Inflammatory macrophage treated with lipopolysaccharide for 1 hour (primary cell): Measurements from ENCODE around the gene OBSCN.

ENCODE experiments used
- DNase-seq, 2 donors: peaks; one replicate each; pipeline ENCODE4 v3.0.0-alpha.2; 2020 to 2022

Gene OBSCN

DNA sequence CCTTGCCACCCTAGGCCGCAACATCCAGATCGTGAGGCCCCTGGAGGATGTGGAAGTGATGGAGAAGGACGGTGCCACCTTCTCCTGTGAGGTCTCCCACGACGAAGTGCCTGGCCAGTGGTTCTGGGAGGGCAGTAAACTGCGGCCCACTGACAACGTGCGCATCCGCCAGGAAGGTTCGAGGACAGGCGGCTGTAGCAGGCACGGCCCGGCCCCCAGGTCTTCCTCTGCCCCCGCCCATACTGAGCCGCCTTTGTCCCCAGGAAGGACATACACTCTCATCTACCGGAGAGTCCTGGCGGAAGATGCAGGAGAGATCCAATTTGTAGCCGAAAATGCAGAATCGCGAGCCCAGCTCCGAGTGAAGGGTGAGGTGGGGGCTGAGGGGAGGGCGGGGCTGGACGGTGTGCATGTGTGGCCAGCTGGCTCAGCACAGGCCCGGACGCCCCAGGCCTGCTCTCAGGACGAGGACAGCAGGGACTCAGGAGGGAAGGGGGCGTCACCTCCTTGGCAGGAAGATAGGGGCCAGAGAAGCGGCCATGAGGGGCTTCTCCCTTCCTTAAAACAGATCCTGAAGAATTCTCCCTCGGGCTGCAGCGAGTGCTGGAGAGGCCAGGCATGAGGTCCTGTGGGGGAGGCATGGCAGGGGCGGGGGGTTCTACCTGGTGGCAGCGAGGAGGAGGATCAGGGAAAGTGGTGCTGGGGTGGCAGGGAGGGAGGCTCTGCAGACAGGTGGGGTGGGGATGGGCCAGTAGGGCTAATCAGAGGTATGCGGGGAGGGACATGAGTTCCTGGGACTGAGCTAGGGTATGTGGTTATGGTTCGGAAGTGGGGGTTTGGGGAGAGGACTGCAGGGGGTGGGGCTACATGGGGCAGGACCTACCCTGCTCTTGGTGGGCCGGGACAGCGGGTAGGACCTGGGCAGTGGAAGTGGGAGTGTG is 69.9 kb downstream of the OBSCN start:
- no peak for DNase-seq

DNA sequence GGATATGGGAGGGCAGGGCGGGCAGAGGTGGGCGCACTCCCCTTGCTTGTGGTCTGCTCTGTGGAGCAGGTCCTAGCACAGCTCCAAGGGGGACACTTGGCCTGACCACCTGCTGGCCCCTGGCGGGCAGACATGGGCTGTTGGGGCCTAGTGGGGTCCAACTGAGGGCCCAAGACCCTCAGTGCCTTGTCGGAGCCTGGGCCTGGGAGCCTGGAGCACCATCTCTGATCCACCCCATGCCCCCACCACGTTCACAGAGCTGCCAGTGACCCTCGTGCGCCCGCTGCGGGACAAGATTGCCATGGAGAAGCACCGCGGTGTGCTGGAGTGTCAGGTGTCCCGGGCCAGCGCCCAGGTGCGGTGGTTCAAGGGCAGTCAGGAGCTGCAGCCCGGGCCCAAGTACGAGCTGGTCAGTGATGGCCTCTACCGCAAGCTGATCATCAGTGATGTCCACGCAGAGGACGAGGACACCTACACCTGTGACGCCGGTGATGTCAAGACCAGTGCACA is 70.6 kb downstream of the OBSCN start:
- DNase-seq, result no peak

DNA sequence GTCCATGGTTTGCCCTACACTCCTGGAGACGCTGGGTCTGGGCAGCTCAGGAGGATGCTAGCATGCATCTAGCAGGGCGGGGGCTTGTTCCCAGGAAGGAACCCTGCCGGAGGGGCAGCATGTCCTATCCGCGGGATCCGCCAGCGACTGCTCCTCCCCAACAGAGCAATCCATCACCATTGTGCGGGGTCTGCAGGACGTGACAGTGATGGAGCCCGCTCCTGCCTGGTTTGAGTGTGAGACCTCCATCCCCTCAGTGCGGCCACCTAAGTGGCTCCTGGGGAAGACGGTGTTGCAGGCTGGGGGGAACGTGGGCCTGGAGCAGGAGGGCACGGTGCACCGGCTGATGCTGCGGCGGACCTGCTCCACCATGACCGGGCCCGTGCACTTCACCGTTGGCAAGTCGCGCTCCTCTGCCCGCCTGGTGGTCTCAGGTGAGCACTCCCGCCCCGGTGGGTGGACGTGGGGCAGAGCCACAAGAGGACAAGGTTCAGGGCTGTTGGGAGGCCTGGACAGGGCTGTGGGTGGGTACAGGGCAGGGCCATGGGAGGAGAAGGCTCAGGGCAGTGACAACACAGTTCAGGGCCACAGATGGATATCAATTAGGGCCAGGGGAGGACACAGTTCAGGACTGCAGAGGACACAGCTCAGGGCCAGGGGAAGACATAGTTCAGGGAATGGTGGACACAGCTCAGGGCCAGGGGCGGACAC is 71.3 kb downstream of the OBSCN start:
- DNase-seq, result no peak

DNA sequence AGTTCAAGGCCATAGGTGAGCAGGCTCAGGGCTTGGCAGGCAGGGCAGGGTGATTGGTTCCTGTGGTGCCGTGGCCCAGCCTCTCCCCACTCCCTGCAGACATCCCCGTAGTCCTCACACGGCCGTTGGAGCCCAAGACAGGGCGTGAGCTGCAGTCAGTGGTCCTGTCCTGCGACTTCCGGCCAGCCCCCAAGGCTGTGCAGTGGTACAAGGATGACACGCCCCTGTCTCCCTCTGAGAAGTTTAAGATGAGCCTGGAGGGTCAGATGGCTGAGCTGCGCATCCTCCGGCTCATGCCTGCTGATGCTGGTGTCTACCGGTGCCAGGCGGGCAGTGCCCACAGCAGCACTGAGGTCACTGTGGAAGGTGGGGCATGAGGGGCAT is 71.9 kb downstream of the OBSCN start:
- DNase-seq, result no peak

DNA sequence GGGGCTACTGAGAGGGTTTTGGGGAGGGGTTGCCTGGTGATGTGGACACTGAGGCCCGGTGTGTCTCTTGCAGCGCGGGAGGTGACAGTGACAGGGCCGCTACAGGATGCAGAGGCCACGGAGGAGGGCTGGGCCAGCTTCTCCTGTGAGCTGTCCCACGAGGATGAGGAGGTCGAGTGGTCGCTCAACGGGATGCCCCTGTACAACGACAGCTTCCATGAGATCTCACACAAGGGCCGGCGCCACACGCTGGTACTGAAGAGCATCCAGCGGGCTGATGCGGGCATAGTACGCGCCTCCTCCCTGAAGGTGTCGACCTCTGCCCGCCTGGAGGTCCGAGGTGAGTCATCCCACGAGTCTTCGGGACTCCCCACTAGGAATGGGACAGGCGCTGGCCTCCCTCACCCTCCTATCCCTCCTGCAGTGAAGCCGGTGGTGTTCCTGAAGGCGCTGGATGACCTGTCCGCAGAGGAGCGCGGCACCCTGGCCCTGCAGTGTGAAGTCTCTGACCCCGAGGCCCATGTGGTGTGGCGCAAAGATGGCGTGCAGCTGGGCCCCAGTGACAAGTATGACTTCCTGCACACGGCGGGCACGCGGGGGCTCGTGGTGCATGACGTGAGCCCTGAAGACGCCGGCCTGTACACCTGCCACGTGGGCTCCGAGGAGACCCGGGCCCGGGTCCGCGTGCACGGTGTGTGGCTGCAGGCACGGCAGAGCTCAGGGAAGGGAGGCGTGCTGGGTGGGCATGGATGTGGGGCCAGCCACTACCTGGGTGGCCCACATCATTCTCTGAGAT is 72.5 kb downstream of the OBSCN start:
- DNase-seq, result no peak

DNA sequence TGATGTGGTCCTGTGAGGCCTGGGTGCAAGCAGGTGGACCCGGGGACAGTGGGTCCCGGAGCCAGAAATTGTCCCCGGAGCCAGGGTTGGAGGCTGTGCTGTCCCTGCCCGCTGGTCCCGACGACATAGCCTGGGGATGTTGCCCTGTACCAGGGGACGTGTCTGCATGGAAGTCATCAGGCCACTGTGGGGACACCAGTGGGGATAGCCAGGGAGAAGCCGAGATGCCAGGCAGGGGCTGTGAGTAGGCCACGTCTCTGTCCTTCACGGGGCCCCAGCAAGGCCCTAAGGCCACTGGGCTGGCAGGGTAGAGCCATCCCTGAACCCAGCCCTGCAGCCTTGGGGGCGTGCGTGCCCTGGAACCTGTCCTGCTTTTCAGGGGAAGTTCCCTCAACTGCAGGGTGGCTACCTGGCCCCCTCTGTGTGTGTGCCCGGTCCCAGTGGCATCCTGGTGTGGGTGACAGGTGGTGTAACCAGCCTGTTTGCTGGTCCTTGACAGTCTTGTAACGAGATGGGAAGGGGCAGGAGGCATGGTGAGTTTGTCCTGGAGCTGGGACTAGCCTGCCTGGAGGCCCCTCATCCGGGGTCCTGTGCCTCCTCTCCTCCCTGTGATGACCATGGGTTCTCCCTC is 73.2 kb downstream of the OBSCN start:
- DNase-seq, result no peak

DNA sequence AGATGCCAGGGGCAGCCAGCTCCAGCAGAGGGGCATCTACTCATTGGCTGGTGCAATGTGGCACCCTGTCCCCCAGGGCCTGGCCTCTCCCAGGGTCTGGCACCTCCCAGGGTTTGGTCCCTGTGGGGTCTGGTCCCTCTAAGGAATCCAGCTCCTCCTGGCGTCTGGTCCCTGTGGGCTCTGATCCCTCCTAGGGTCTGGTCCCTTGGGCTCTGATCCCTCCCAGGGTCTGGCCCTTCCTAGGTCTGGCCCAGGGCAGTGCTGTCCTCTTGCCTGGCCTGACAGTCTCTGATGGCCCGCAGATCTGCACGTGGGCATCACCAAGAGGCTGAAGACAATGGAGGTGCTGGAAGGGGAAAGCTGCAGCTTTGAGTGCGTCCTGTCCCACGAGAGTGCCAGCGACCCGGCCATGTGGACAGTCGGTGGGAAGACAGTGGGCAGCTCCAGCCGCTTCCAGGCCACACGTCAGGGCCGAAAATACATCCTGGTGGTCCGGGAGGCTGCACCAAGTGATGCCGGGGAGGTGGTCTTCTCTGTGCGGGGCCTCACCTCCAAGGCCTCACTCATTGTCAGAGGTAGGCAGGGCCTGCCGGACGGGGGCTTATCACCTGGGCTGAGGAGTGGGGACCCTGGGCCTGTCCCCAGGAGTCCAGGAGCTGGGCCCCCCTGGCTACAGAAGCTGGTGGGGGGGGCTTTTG is 73.9 kb downstream of the OBSCN start:
- DNase-seq, result no peak

DNA sequence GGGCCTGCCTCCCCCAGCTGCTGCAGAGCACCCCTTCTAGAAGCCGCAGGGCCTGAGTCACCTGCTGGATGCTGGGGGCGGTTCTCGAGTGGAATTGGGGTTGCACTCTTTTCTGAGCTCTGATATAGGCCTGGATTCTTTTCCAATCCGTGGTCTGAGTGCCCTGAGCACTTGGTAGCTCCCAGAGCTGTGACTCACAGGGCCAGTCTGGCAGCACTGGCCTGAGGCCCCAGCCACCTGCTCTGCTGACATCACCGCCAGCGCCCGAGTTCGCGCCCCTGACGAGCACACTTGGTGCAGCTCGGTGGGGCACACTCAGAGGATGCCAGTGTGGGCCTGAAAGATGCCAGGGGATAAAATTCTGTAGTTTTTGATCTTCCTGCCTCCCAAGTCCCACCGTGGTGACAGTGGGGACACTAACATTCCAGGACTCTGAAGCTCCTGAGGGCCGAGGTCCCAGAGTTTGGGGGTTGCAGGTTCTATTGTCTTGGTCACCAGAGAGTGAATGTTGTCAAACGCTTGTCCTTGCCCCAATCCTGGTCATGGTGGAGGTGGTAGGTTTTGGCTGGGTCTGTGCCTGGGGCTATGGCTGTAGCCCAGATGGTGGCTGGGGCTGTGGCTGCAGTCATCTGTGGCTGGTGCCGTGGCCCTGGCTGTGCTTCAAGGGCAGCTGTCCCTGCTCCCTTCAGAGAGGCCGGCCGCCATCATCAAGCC is 74.6 kb downstream of the OBSCN start:
- DNase-seq, result no peak

DNA sequence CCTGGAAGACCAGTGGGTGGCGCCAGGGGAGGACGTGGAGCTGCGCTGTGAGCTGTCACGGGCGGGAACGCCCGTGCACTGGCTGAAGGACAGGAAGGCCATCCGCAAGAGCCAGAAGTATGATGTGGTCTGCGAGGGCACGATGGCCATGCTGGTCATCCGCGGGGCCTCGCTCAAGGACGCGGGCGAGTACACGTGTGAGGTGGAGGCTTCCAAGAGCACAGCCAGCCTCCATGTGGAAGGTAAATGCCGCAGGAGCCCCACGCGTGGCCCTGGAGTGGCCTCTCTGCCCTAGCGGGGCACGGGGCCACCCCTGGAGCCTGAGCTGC is 75.2 kb downstream of the OBSCN start:
- DNase-seq, result no peak

DNA sequence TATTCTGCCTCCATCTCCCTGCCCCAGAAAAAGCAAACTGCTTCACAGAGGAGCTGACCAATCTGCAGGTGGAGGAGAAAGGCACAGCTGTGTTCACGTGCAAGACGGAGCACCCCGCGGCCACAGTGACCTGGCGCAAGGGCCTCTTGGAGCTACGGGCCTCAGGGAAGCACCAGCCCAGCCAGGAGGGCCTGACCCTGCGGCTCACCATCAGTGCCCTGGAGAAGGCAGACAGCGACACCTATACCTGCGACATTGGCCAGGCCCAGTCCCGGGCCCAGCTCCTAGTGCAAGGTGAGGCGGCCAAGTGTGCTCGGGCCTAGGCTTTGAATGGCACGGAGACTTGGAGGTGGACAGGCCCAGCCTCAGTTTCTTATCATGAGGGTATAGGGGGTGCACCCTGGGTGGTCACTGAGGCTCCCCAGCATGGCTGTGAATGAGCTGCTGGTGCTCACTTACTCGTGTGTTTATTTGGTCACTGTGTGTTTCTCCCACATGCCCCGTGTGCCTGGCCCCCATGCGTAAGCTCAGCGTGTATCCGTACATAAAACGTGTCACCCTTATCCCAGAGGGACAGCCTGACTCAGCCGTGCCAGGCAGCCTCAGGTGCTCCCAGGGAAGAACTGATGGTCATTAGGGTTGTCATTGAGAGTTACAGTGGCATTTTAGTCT is 75.8 kb downstream of the OBSCN start:
- DNase-seq, result no peak

DNA sequence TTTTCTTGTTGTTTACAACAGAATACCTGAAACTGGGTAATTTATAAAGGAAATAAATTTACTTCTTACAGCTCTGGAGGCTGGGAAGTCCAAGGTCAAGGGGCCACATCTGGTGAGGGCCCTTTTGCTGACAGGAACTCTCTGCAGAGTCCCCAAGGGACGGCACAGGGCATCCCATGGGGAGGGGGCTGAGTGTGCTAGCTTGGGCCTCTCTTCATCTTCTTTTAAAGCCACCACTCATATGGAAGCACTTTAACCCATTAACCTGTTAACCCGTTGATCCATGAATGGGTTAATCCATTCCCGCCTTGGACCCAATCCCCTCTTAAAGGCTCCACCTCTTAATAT is 76.3 kb downstream of the OBSCN start:
- no peak for DNase-seq

DNA sequence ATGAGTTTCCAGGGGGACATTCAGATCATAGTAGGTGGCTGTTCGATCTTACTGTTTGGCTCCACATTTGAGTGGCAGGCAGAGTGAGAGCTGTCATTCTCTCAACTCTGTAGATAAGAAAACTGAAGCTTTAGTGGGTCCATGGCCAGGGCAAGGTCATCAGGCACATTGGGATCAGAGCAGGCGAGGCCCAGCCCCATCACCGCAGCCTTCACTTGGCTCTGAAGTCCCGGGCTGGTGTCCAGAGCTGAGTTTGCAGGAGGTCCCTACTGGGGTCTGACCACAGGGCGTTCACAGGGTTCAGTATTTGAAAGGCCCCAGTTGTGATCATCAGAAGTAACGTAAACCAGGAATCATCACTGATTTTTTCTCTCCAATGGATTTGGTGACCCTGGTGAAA is 76.7 kb downstream of the OBSCN start:
- no peak for DNase-seq

DNA sequence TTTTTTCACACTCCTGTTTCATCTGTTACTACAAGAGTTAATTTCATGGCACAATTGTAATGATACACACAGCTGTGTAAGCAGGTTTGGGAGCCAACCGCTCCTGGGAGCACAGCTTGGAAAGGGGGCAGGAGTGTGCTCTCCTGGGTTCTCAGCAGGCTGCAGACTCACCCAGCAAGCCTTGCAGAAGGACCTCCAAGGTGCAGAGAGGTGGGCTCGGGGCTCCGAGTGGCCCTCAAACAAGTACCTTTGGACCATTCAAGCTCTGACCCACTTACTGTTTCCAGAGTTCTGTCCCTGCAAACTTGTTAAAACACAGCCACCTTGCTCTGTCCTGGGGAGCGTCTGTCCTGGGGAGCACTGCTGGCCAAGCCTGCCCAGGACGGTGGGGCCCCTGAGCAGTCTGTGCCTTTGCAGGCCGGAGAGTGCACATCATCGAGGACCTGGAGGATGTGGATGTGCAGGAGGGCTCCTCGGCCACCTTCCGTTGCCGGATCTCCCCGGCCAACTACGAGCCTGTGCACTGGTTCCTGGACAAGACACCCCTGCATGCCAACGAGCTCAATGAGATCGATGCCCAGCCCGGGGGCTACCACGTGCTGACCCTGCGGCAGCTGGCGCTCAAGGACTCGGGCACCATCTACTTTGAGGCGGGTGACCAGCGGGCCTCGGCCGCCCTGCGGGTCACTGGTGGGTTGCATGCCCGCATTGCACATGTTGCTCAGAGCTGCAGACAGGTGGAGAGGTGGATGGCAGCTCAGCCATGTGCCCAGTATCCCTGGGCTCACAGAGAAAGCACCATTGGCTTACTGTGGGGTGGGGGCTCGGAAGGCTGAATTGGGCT is 78.0 kb downstream of the OBSCN start:
- no peak for DNase-seq

DNA sequence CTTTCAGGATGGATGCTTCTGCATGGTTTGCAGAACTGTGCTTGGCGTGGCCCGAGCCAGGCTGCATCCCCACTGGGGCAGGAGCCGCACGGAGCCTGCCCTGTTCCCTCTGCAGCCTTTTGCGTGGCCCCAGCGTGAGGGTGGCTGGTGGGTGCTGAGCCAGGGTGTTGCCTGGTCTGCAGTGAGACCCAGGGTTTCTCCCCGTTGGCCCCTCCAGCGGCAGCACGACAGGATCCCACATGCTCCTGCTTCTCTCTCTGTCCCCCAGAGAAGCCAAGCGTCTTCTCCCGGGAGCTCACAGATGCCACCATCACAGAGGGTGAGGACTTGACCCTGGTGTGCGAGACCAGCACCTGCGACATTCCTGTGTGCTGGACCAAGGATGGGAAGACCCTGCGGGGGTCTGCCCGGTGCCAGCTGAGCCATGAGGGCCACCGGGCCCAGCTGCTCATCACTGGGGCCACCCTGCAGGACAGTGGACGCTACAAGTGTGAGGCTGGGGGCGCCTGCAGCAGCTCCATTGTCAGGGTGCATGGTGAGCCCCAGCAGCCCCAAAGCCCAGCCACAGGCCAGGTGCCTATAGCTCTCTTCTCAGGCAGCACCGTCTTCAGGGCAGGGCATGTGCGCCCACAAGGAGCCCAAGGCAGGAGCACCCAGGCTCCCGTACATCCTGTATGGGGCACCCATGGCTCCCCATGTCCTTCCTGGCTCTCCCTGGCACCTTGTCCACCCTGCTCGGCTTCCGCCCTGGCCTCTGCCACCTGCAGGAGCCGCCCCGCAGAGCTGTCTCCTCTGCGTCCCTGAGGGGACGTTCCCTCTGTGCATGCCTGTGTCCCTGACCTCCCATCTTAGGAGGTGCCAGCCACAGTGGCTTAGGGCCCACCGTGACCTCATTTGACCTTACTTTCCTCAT is 78.9 kb downstream of the OBSCN start:
- no peak for DNase-seq

DNA sequence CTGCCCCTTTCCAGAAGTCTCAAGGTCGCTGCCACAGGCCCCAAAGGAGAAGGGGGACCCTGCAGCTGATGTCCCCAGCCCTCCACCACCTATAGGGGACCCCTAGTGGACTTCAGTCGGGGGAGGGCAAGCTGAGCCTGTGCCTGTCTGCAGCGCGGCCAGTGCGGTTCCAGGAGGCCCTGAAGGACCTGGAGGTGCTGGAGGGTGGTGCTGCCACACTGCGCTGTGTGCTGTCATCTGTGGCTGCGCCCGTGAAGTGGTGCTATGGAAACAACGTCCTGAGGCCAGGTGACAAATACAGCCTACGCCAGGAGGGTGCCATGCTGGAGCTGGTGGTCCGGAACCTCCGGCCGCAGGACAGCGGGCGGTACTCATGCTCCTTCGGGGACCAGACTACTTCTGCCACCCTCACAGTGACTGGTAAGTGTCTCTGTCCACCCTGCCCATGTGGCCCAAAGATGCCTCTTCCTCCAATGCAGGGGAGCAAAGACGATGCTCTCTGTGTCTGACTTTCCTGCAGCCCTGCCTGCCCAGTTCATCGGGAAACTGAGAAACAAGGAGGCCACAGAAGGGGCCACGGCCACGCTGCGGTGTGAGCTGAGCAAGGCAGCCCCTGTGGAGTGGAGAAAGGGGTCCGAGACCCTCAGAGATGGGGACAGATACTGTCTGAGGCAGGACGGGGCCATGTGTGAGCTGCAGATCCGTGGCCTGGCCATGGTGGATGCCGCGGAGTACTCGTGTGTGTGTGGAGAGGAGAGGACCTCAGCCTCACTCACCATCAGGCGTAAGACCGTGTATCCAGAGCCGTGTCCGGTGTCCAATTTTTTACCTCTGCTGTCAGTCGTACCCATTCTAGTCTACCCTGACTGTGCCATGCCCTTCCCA is 79.9 kb downstream of the OBSCN start:
- no peak for DNase-seq

DNA sequence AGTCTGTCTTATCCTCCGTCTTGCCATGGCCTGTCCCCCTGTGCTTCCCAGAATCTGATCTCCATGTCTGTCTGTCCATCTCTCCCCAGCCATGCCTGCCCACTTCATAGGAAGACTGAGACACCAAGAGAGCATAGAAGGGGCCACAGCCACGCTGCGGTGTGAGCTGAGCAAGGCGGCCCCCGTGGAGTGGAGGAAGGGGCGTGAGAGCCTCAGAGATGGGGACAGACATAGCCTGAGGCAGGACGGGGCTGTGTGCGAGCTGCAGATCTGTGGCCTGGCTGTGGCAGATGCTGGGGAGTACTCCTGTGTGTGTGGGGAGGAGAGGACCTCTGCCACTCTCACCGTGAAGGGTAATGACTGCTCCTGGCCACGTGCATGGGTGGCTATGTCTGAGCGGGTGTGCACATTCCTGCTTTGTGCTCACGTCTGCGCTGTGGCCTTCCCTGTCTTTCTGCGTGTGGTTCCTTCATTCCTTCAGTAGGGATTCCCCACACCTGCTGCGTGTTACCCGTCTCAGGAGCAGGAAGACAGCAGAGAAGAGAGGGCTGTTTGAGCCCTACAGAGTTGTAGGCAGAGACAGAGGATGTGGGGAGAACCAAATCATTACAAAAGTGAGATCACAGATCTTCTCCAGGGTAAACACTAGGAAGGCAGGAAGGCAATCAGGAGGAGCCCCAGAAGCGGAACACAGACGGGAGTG is 80.8 kb downstream of the OBSCN start:
- no peak for DNase-seq

DNA sequence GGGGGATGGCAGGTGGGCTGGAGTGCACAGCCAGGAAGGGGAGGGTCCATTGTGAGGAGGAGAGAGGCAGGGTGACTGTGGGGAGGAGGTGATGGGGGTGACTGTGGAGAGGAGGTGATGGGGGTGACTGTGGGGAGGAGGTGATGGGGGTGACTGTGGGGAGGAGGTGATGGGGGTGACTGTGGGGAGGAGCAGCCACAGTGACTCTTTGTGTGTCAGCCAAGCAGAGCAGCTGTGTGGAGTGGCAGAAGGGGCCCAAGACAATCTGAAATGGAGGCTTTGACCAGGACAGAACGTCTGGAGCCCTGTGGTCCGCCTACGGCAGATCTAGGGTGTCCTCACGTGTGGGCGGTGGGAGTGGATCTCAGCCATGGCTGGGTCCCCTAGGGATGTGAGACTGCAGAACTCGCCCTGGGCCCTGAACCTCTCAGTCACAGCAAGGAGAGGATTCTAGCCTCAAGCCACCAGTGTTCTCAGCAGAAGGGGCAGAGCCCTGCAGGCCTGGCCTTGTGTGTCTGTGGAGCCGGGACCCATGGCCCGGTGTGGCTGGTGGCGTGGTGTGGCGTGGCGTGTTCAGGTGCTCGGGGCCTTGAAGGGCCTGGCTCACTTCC is 81.5 kb downstream of the OBSCN start:
- DNase-seq, result no peak
